Jurkat, Clone E6-1 (cell line): ENCODE measurements around the gene SPAG17. TPM values are rescaled to one million over a fixed set of nuclear protein-coding genes. Genes with fewer than 3 reads are reported as not detected.

ENCODE experiments used
- DNase-seq: peaks from one replicate; pipeline ENCODE4 v3.0.0-alpha.2; 2011; ENCODE audit warnings: low read depth, low spot score
- H3K4me3 ChIP-seq: 2 replicates; pipeline ENCODE4 v1.5.1; 2011; ENCODE audit warnings: mild to moderate bottlenecking, low read length, control low read depth, moderate library complexity
- polyA plus RNA-seq: library from polyadenylated mRNA; unstranded; fragments of >200 nt; gene quantifications from one replicate; pipeline ENCODE4 v1.2.1, GENCODE V29; 2012; ENCODE audit warnings: missing spikeins; ENCODE audit not compliant: insufficient read length, insufficient read depth

The SPAG17 gene
- polyA plus RNA-seq: not detected

- no peak within 1 kb of the TSS for H3K4me3 ChIP-seq
- no peak for DNase-seq
Observed at GRCh38 chr1:118185084-118185832, at the start of gene SPAG17. TSS of gene SPAG17 (minus strand) at chr1:118185228. CDS start at chr1:118185157, 71 bp downstream.

- DNase-seq: no peak
- H3K4me3 ChIP-seq: no peak overlapping the region
Observed at GRCh38 chr1:118225471-118225870, 40.4 kb upstream of the SPAG17 start.

- DNase-seq: no peak
- H3K4me3 ChIP-seq: no peak overlapping the region
Observed at GRCh38 chr1:118223426-118223825, 38.4 kb upstream of the SPAG17 start.

DNA sequence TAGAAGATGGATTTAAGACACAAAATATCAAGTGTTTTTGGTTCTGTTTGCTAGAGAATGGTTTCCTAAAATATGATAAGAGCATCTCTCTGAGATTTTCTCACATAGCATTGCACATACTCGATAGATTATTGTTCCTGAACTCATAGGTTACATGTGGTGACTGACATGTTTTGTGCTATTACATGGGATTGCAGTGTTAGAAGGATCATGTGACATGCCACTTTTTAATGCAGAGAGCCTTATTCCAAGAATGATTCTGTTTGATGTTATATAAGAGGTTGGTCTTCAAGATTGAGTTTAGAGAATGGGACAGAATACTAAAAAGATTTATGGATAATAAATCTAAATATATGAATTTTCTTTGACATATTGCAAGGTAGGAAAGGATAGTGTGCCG is 34.4 kb upstream of the SPAG17 start:
- DNase-seq: no peak

DNA sequence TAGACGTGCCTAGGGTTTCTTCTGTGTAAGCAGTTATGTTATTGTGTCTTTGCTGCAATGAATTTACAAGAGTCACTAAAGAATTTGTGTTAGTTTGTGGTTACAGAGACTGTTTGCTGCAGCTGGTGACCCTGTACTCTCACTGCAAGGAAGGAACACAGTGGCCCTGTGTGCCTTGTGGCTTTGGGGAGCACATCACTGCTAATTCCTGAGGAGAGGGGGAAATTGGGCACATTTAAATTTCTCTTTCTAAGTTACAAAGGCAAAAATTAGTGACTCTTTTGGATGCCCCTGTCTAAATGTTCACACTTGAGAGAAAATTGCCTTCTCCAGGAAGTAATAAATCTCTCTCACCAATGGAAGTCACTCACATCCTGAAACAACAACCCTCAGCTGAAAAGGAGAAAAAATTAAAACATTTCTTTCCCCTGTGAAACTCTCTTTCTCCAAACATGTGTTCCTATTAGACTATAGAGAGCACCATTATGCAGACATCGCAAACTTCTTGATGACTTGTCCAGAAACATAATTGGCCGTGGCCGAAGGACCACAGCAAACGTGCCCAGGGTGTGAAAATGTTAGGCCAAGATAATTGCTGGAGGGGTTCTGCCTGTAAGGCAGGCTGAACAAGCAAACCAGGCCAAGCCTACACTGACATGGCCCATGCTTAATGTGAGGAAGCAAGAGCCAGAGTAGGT is 32.3 kb upstream of the SPAG17 start:
- no peak overlapping the region for H3K4me3 ChIP-seq
- DNase-seq: no peak

More for the DNA sequence above, 34.4 kb upstream of the SPAG17 start:
- H3K4me3 ChIP-seq: no peak overlapping the region

DNA sequence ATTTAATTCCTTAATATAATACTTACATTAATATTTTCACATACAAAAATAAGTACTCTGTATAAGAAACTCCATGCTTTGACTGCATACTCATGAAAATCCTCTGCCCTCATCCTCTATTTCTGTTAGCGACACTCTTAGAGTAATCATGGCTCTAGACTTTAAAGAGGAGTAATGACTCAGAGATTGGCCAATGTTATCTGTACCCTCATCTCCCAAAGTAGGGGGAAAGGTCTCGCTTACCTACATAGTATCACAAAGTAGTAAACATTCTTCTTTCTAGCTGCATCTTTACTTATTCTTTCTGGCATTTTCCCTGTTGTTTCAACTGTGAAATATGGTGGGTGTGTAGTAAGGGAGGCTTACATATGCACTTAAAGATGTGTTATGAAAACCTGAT is 29.8 kb upstream of the SPAG17 start:
- DNase-seq: no peak
- H3K4me3 ChIP-seq: no peak overlapping the region

- no peak overlapping the region for H3K4me3 ChIP-seq
Observed at GRCh38 chr1:118210723-118211110, 25.7 kb upstream of the SPAG17 start.

GRCh38 chr1:118210051-118210722 is 25.2 kb upstream of the SPAG17 start:
- no peak overlapping the region for H3K4me3 ChIP-seq
- no peak for DNase-seq

More at GRCh38 chr1:118210723-118211110, 25.7 kb upstream of the SPAG17 start:
- no peak for DNase-seq

DNA sequence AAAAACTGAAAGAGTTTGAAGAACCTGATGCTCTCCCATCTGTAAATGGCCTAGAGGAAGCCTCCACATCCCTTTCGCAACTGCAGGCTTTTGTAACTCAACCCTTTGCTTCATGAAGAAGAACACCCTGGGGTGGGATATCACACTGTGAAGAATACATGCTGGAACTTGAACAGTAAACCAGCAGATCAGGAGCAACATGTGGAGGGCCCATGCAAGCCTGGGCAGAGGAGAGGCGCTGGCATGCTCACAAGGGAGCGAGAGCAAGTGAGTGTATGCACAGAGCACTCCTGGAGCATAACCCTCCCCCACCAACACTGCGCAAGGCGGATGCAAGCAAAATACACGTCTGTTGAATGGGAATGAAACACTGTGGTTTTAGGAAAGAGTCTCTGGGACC is 24.6 kb upstream of the SPAG17 start:
- H3K4me3 ChIP-seq: no peak overlapping the region
- no peak for DNase-seq

DNA sequence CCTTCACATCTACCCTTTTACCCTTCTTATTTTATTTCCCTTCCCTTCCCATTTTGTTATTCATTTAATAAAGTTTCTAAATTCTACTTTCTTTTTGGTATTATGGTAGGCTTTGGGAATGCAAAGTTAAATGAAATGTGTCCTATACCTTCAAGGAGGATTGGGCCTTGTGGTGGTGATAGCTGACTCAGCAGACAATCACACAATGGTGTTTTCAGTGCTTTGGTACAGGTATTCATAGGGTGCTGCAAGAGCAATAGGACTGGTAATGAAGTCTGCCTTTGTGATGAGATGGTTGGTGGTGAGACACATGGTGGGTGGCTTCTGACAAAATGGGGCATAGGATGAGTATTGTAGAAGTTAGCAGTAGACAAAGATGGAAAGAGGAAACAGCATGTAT is 21.9 kb upstream of the SPAG17 start:
- no peak for DNase-seq
- no peak overlapping the region for H3K4me3 ChIP-seq

DNA sequence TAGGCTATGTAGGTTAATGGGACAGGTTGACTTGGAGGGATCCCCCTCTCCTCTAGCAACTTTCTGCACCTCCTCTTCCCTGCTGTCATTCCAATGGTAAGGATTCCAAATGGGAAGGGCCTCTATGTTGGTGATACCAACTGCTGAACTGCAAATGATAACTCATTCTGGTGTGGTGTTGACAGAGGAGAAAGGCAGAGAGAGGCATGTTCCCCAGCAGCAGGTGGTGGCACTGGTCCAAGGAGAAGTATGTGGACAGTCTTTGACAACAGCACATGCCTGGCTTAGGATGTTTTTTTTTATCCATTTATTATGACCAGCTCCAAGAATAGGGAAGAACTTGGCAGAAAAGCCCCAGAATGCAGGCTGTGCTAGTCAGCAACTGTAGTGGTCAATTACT is 19.6 kb upstream of the SPAG17 start:
- DNase-seq: no peak
- H3K4me3 ChIP-seq: no peak overlapping the region

DNA sequence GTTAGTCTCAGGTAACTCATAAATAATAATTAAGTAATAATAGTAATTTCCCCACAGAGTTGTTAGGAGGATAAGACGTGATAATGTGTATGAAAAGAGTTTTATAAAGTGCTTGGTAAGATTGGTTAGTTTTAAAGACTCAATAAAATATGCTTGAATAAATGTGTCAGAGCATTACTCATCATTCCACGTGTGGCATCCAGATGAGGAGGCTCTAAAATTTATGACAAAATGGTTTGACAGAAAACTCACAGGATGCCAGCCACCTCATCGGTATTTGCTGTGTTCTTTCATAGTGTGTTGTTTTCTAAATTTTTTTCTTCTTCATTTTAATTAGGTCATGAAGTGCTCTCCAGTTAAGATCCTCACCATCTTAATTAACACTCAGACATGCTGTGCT is 19.1 kb upstream of the SPAG17 start:
- no peak for DNase-seq
- H3K4me3 ChIP-seq: no peak overlapping the region

DNA sequence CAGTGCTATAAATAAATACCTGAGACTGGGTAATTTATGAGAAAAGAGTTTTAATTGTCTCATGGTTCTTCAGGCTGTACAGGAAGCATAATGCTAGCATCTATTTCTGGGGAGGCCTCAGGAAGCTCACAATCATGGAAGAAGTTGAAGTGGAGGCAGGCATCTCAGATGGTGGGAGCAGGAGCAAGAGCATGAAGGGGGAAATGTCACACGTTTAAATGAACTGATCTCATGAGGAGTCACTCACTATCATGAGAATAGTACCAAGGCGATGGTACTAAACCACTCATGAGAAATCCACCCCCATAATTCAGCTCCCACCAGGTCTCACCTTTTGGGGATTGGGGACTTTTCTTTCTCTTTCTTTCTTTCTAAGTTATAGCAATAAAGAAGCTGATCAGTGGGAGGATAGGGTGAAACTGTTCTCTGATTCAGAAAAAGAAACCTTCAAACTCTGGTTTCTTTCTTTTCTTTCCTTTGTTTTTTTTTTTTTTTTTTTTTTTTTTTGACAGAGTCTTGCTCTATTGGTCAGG is 17.1 kb upstream of the SPAG17 start:
- no peak overlapping the region for H3K4me3 ChIP-seq
- DNase-seq: no peak

GRCh38 chr1:118201524-118201923 is 16.5 kb upstream of the SPAG17 start:
- H3K4me3 ChIP-seq: no peak overlapping the region
- no peak for DNase-seq

GRCh38 chr1:118200836-118201235 is 15.8 kb upstream of the SPAG17 start:
- no peak for DNase-seq
- no peak overlapping the region for H3K4me3 ChIP-seq

DNA sequence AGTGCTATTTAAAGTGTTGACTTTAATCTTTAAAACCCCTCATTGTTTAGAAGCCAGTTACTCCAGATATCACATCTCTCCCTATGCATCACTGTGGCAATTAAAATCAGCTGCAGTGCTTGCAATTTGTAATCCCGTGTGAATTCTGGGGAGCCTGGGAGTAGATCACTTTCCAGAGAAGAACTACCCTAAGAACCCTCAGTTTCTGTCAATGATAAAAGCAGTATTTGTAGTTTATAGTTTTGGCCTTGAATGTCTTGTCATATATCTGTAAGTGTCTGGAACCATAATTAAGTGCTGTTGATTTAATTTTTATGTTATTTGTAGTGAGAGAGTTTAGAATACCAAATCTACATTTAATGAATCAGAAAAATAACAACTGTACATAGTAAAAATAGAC is 5.5 kb upstream of the SPAG17 start:
- no peak overlapping the region for H3K4me3 ChIP-seq
- no peak for DNase-seq

- DNase-seq: no peak
- no peak overlapping the region for H3K4me3 ChIP-seq
Observed at GRCh38 chr1:118189564-118189963, 4.5 kb upstream of the SPAG17 start.

GRCh38 chr1:118188411-118188810 is 3.4 kb upstream of the SPAG17 start:
- H3K4me3 ChIP-seq: no peak overlapping the region
- no peak for DNase-seq

DNA sequence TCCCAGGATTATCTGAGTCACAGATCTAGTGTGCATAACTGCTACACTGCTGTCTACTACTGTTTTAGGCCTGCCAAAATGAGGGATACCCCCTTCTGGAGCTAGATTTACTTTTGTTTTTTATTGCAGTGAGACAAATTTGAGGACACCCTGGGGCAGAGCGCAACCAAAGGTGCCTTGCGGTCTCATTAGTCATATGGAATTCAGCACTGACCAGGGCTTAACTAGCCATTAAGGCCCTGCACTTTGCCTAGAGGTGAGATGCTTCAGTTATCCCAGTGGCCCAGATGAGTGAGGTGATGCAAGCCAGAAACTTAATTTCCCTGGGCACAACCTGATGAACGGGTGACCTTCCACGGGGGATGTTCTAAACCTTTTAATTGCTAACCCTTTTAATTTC is 998 bp upstream of the SPAG17 start:
- no peak overlapping the region for H3K4me3 ChIP-seq
- DNase-seq: no peak

DNA sequence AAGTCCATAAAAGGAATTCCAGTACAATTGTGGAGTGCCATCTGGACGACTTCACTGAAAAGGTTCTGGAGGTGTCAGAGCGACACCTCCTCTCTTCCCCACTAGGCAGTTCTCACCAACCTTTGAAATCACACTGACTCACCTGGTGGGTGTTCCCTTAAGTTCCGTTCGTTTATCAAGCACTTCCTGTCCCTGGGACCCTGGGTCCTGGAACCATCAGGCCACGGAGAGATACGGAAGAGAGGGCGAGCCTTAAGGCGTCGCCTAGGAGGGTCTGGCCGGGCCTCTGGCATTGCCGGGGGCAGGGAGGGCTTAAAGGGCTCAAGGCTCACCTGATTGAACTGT is 317 bp downstream of the SPAG17 start:
- H3K4me3 ChIP-seq: no peak overlapping the region
- DNase-seq: no peak
